HFFc6 (cell line): ENCODE measurements around the gene ABCC5. TPM values are rescaled to one million over a fixed set of nuclear protein-coding genes. Genes with fewer than 3 reads are reported as not detected.

Source experiments
- DNase-seq: peaks from one replicate; pipeline ENCODE4 v3.0.0-alpha.2; 2018
- H3K27ac Mint-ChIP-seq: 2 replicates; pipeline ENCODE4 v1.8.0; 2020; ENCODE audit warnings: mild to moderate bottlenecking, mixed read lengths
- H3K27me3 Mint-ChIP-seq: 2 replicates; pipeline ENCODE4 v1.8.0; 2021; ENCODE audit warnings: mild to moderate bottlenecking, moderate library complexity, mixed read lengths; ENCODE audit not compliant: insufficient read depth
- H3K36me3 Mint-ChIP-seq: 2 replicates; pipeline ENCODE4 v1.8.0; 2021; ENCODE audit warnings: low read depth, mixed read lengths
- H3K4me1 Mint-ChIP-seq: 2 replicates; pipeline ENCODE4 v1.8.0; 2020; ENCODE audit warnings: low read depth, mixed read lengths
- H3K4me3 Mint-ChIP-seq: 2 replicates; pipeline ENCODE4 v1.8.0; 2020; ENCODE audit warnings: mild to moderate bottlenecking, moderate library complexity, mixed read lengths
- H3K9me3 Mint-ChIP-seq: 2 replicates; pipeline ENCODE4 v1.8.0; 2020; ENCODE audit warnings: mild to moderate bottlenecking, mixed read lengths
- CTCF ChIP-seq: fragments of 200-600 bp; sonication (generic); IDR thresholded peaks from 2 replicates; pipeline ENCODE4 v1.5.0; 2021; ENCODE audit warnings: antibody characterized with exemption, mild to moderate bottlenecking
- total RNA-seq, 6 experiments: library from RNA; stranded (reverse); fragmentation: NEBNext Ultra II Directional; extraction: Animal tissue kit (Norgen Biotek cat#: 25700); gene quantifications; 2 replicates in 1 of 6; 3 replicates in 5 of 6; pipeline ENCODE4 v1.2.3, GENCODE V29; 2021

The ABCC5 gene
- total RNA-seq, 6 experiments from 2014 or later, result 16.6 to 19.6 (median 17.4) TPM

- Mint-ChIP-seq H3K4me3 (no peak overlapping the region), H3K4me1 (peaks cover 50% of the 10 kb centered on the region), H3K27me3 (no peaks in the 10 kb centered on the region), H3K27ac (peak overlapping the region; percentile 92), H3K9me3 (no peaks in the 10 kb centered on the region), H3K36me3 (peaks cover 11% of the 10 kb centered on the region)
- no peak for TF ChIP-seq CTCF
- no peak for DNase-seq
These were observed 13.2 kb downstream of the ABCC5 start for GRCh38 chr3:184004476-184004875.

GRCh38 chr3:184003187-184003967 is 14.3 kb downstream of the ABCC5 start:
- Mint-ChIP-seq H3K4me1 (peaks cover 60% of the 10 kb centered on the region), H3K4me3 (peak overlapping the region; percentile 58), H3K27me3 (no peaks in the 10 kb centered on the region), H3K36me3 (peaks cover 11% of the 10 kb centered on the region), H3K27ac (peak overlapping the region; percentile 92), H3K9me3 (no peaks in the 10 kb centered on the region)
- TF ChIP-seq CTCF, result no peak
- DNase-seq, result peak; percentile 70

- no peaks in the 10 kb centered on the region for H3K9me3 Mint-ChIP-seq
- TF ChIP-seq CTCF, result no peak
- peak overlapping the region; percentile 92; the same call in 1 of the 2 replicates for H3K27ac Mint-ChIP-seq
- no peaks in the 10 kb centered on the region for H3K27me3 Mint-ChIP-seq
- DNase-seq, result no peak
- peaks cover 14% of the 10 kb centered on the region for H3K36me3 Mint-ChIP-seq
- no peak overlapping the region for H3K4me3 Mint-ChIP-seq
- peaks cover 67% of the 10 kb centered on the region for H3K4me1 Mint-ChIP-seq
These were observed 15.2 kb downstream of the ABCC5 start for GRCh38 chr3:184002469-184002868.

- Mint-ChIP-seq H3K4me3 (no peak overlapping the region), H3K9me3 (no peaks in the 10 kb centered on the region), H3K36me3 (peaks cover 16% of the 10 kb centered on the region), H3K27me3 (no peaks in the 10 kb centered on the region; the same call in 1 of the 2 replicates), H3K4me1 (peaks cover 63% of the 10 kb centered on the region), H3K27ac (peak overlapping the region; percentile 60; the same call in 1 of the 2 replicates)
- no peak for TF ChIP-seq CTCF
- DNase-seq, result no peak
These were observed 15.9 kb downstream of the ABCC5 start for GRCh38 chr3:184001761-184002160.

GRCh38 chr3:183991403-183991802 is 26.3 kb downstream of the ABCC5 start:
- no peak for TF ChIP-seq CTCF
- Mint-ChIP-seq H3K9me3 (no peaks in the 10 kb centered on the region), H3K4me3 (no peak overlapping the region), H3K27ac (no peak overlapping the region), H3K27me3 (no peaks in the 10 kb centered on the region; the same call in 1 of the 2 replicates), H3K36me3 (peaks cover 28% of the 10 kb centered on the region), H3K4me1 (peaks cover 17% of the 10 kb centered on the region)
- DNase-seq, result no peak
